Measurements from ENCODE around the gene DPP9.

The DPP9 gene

DNA sequence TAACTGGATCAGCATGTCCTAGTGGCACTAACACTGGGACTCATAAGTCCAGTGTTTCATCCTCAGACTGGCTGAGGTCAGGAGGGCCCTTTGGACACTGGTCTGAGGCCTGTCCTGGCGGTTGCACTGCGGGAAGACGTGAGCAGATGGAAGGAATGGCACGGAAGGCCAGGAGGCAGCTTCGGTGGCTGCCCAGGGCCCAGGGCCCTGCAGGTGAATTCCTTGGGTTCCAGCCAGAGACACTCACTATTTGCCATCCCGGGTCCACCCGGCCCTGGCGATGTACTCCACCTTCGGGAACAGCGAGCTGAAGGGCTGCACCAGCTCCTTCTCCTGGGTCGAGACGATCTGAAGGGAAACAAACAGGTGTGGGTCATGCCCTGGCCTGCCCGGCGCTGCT lies 26.3 kb downstream of the DPP9 start:
- TF ChIP-seq RAD21 (IDR thresholded peaks at IDR 0.05; ENCODE audit: low read depth) (no peak), TEAD4 (IDR thresholded peaks at IDR 0.05) (no peak), CEBPB (IDR thresholded peaks at IDR 0.05) (no peak), CREB1 (IDR thresholded peaks at IDR 0.05; ENCODE audit: low read depth) (no peak), TAF1 (IDR thresholded peaks at IDR 0.05; ENCODE audit: low read depth) (no peak), YY1 (IDR thresholded peaks at IDR 0.05; ENCODE audit: low read depth) (no peak), TCF12 (IDR thresholded peaks at IDR 0.05; ENCODE audit: low read depth) (no peak), ZBTB7A (IDR thresholded peaks at IDR 0.05; ENCODE audit: low read depth) (no peak), NFIC (IDR thresholded peaks at IDR 0.05) (no peak), EGR1 (IDR thresholded peaks at IDR 0.05) (no peak), EP300 (IDR thresholded peaks at IDR 0.05; ENCODE audit: borderline replicate concordance) (no peak), FOXM1 (IDR thresholded peaks at IDR 0.05; ENCODE audit: borderline replicate concordance, low read depth) (no peak)
- TF ChIP-seq, protein P1, sequence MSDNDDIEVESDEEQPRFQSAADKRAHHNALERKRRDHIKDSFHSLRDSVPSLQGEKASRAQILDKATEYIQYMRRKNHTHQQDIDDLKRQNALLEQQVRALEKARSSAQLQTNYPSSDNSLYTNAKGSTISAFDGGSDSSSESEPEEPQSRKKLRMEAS (IDR thresholded peaks at IDR 0.05), result no peak
- TF ChIP-seq, protein P2, sequence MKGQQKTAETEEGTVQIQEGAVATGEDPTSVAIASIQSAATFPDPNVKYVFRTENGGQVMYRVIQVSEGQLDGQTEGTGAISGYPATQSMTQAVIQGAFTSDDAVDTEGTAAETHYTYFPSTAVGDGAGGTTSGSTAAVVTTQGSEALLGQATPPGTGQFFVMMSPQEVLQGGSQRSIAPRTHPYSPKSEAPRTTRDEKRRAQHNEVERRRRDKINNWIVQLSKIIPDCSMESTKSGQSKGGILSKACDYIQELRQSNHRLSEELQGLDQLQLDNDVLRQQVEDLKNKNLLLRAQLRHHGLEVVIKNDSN (IDR thresholded peaks at IDR 0.05), result no peak
- TF ChIP-seq, protein P3, sequence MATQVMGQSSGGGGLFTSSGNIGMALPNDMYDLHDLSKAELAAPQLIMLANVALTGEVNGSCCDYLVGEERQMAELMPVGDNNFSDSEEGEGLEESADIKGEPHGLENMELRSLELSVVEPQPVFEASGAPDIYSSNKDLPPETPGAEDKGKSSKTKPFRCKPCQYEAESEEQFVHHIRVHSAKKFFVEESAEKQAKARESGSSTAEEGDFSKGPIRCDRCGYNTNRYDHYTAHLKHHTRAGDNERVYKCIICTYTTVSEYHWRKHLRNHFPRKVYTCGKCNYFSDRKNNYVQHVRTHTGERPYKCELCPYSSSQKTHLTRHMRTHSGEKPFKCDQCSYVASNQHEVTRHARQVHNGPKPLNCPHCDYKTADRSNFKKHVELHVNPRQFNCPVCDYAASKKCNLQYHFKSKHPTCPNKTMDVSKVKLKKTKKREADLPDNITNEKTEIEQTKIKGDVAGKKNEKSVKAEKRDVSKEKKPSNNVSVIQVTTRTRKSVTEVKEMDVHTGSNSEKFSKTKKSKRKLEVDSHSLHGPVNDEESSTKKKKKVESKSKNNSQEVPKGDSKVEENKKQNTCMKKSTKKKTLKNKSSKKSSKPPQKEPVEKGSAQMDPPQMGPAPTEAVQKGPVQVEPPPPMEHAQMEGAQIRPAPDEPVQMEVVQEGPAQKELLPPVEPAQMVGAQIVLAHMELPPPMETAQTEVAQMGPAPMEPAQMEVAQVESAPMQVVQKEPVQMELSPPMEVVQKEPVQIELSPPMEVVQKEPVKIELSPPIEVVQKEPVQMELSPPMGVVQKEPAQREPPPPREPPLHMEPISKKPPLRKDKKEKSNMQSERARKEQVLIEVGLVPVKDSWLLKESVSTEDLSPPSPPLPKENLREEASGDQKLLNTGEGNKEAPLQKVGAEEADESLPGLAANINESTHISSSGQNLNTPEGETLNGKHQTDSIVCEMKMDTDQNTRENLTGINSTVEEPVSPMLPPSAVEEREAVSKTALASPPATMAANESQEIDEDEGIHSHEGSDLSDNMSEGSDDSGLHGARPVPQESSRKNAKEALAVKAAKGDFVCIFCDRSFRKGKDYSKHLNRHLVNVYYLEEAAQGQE (IDR thresholded peaks at IDR 0.05; ENCODE audit: low read depth), result no peak

DNA sequence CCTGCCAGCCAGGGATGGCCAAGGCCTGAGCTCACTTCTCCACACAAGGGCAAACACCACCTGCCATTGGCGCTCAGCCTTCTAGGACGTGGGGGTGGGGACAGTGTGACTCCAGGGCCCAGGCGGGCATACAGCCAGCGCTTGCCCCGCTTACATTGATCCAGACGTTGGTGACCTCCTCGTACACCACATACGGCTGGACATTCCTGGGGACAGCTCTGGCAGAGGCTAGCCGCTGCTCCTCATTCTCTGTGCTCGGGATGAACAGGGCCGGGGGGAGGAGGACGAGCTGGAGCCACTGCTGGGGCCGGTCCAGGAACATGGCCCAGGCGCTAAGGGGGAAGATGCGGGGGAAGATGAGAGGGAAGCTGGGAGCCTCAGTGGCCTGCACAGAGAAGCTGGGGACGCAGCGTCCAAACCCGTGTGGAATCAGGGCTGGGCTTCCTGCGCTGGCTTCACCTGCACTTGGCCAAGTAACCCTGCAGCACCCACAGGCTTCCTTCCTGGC lies 28.4 kb downstream of the DPP9 start:
- TF ChIP-seq ZBTB7A (IDR thresholded peaks at IDR 0.05; ENCODE audit: low read depth), result no peak
- no peak for TF ChIP-seq TCF12 (IDR thresholded peaks at IDR 0.05; ENCODE audit: low read depth)
- TF ChIP-seq FOXM1 (IDR thresholded peaks at IDR 0.05; ENCODE audit: borderline replicate concordance, low read depth), result no peak
- TF ChIP-seq CEBPB (IDR thresholded peaks at IDR 0.05), result no peak
- TF ChIP-seq CREB1 (IDR thresholded peaks at IDR 0.05; ENCODE audit: low read depth), result no peak
- no peak for TF ChIP-seq TAF1 (IDR thresholded peaks at IDR 0.05; ENCODE audit: low read depth)
- TF ChIP-seq, protein P2 (IDR thresholded peaks at IDR 0.05), result no peak
- TF ChIP-seq, protein P1 (IDR thresholded peaks at IDR 0.05), result no peak
- TF ChIP-seq YY1 (IDR thresholded peaks at IDR 0.05; ENCODE audit: low read depth), result no peak
- no peak for TF ChIP-seq NFIC (IDR thresholded peaks at IDR 0.05)
- TF ChIP-seq, protein P3 (IDR thresholded peaks at IDR 0.05; ENCODE audit: low read depth), result no peak

DNA sequence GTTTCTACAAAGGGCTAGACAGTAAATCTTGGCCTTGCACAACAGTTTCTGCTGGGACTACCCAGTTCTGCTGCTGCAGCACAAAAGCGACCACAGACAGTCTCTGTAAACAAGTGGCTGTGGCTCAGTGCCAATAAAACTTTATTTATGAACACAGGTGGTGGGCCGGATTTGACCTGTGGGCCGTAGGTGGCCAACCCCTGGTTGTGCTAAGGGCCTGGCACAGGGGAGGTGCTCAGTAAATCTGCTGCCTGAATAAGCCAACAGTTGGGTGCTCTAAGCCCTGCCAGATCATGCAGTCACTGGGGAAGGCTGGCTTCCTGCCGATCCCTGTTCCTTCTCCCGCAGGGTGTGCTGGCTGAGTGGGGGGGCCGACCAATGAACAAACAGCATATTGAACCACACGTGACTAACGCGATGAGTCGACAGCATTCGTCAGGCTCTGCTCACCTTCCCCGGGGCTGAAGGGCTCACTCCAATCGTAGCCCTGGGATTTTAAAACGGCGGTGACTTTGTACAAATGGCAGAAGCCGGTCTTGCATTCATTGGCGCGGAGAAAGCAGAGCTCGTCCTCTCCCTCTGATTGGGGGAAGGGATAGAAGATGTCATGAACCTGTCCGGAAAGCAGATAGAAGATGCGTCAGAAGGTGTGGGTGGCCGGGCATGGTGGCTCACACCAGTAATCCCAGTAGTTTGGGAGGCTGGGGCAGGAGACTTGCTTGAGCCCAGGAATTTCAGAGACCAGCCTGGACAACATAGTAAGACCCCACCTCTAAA lies 29.2 kb downstream of the DPP9 start:
- TF ChIP-seq ZBTB7A (IDR thresholded peaks at IDR 0.05; ENCODE audit: low read depth), result no peak
- TF ChIP-seq RAD21 (IDR thresholded peaks at IDR 0.05; ENCODE audit: low read depth), result no peak
- TF ChIP-seq, protein P2 (IDR thresholded peaks at IDR 0.05), result peak; percentile 87
- no peak for TF ChIP-seq TCF12 (IDR thresholded peaks at IDR 0.05; ENCODE audit: low read depth)
- no peak for TF ChIP-seq TAF1 (IDR thresholded peaks at IDR 0.05; ENCODE audit: low read depth)
- TF ChIP-seq NFIC (IDR thresholded peaks at IDR 0.05), result peak; percentile 65
- no peak; the same call in 1 of the 2 replicates for TF ChIP-seq EP300 (IDR thresholded peaks at IDR 0.05; ENCODE audit: borderline replicate concordance)
- no peak for TF ChIP-seq CEBPB (IDR thresholded peaks at IDR 0.05)
- no peak for TF ChIP-seq FOXM1 (IDR thresholded peaks at IDR 0.05; ENCODE audit: borderline replicate concordance, low read depth)
- TF ChIP-seq, protein P3 (IDR thresholded peaks at IDR 0.05; ENCODE audit: low read depth), result no peak
- no peak for TF ChIP-seq EGR1 (IDR thresholded peaks at IDR 0.05)
- TF ChIP-seq CREB1 (IDR thresholded peaks at IDR 0.05; ENCODE audit: low read depth), result no peak
- TF ChIP-seq TEAD4 (IDR thresholded peaks at IDR 0.05), result no peak
- TF ChIP-seq YY1 (IDR thresholded peaks at IDR 0.05; ENCODE audit: low read depth), result no peak
- TF ChIP-seq, protein P1 (IDR thresholded peaks at IDR 0.05), result no peak
